Measurements from ENCODE around the gene PREX1. TPM values are rescaled to one million over a fixed set of nuclear protein-coding genes. Genes with fewer than 3 reads are reported as not detected.
"Not testable (repeated sequence)": the region's sequence is repeated elsewhere in the genome, so short reads cannot be mapped to it uniquely, and the experiment has no call there.

Gene PREX1
- total RNA-seq, 4 donors from 2014 or later = 7.5 to 10.9 (median 9.1) TPM

DNA sequence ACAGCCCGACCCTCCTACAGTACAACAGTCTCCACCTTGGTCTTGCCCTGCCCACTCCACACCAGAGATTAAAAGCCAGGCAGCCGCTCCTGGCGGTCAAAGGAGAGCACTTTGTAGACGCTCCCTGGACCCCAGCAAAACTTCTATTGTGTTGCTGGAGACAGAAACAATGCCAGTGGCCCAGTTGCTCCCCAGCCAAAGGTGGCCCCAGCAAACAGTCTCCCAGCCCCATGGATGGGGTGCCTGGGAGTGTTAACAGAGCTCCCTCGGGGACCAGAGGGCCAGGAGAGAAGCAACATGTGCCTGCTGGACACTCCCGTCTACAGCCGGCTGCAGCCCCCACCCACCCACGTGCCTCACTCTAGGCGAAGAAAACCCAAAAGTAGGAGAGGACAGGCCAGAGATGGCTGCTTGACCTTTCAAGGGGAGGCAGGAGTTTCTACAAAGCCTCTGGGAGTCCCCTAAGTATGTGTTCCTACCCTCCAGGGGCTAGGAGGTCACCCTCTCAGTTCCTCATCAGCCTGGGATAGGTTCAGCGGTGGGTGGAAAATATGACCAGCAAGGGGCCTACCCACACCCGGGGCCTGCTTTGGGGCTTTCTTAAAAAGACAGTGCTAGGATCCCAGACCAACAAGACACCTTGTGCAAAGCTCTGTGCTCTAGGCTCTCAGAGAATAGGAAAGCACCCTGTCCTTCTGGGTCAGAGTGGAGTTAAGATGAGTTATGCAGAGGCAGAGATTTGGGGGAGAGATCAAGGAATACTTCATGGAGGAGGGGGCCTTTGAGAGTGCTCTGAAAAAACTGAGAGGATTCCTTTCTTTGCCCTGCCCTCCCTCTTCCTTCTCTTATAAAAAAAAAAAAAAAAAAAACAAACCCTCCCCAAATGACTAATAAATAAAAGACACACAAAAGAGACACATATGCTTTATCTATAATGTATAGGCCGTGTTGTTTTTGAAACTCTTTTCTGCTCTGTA lies 19.0 kb upstream of the PREX1 start:
- no peak for DNase-seq
- no peak overlapping the region for H3K27ac ChIP-seq
- intact Hi-C loops (cut with DNase I; ENCODE audit: low total_unique reads) (no loop called here), in situ Hi-C loops (cut with MboI; ENCODE audit: low sequenced_read_pairs in 4 of 4) (no loop called here)
- no peaks in the 10 kb centered on the region for H3K36me3 ChIP-seq
- H3K4me3 ChIP-seq = no peak overlapping the region
- TF ChIP-seq, protein P1, sequence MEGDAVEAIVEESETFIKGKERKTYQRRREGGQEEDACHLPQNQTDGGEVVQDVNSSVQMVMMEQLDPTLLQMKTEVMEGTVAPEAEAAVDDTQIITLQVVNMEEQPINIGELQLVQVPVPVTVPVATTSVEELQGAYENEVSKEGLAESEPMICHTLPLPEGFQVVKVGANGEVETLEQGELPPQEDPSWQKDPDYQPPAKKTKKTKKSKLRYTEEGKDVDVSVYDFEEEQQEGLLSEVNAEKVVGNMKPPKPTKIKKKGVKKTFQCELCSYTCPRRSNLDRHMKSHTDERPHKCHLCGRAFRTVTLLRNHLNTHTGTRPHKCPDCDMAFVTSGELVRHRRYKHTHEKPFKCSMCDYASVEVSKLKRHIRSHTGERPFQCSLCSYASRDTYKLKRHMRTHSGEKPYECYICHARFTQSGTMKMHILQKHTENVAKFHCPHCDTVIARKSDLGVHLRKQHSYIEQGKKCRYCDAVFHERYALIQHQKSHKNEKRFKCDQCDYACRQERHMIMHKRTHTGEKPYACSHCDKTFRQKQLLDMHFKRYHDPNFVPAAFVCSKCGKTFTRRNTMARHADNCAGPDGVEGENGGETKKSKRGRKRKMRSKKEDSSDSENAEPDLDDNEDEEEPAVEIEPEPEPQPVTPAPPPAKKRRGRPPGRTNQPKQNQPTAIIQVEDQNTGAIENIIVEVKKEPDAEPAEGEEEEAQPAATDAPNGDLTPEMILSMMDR (IDR thresholded peaks at IDR 0.05 in 4 of 5, conservative IDR thresholded peaks at IDR 0.05 in 1 of 5) = no peak
- no peak for TF ChIP-seq POLR2A (IDR thresholded peaks at IDR 0.05)
- no peaks in the 10 kb centered on the region for H3K9me3 ChIP-seq
- H3K27me3 ChIP-seq = no peaks in the 10 kb centered on the region
- ATAC-seq = no peak
- no peaks in the 10 kb centered on the region for H3K4me1 ChIP-seq

- intact Hi-C loops (cut with DNase I; ENCODE audit: low total_unique reads) = no loop called here
Observed at GRCh38 chr20:48845721-48846306, 18.0 kb upstream of the PREX1 start.

DNA sequence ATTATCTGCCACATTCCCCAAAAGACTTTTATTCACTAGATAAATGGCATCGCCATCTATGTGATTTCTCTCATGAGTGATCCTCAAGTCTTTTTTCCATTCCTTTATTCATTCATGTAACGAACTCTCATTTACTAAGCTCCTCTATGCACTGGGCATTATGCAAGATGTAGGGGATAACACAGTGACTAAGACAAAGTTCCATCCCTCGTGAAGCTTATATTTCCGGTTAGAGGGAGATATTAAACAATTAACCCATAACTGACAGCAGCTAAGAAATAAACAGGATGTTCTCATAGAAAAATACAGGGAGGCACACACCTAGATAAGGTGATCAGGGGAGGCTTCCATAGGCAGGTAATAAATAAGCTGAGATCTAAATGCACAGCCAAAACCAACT lies 17.2 kb upstream of the PREX1 start:
- TF ChIP-seq, protein P1 (IDR thresholded peaks at IDR 0.05 in 4 of 5, conservative IDR thresholded peaks at IDR 0.05 in 1 of 5) = no peak
- no peak for TF ChIP-seq POLR2A (IDR thresholded peaks at IDR 0.05)
- intact Hi-C loops (cut with DNase I; ENCODE audit: low total_unique reads) = no loop called here
- ATAC-seq (no peak), DNase-seq (no peak)
- Histone ChIP-seq H3K4me1 (no peaks in the 10 kb centered on the region), H3K36me3 (no peaks in the 10 kb centered on the region), H3K4me3 (no peak overlapping the region), H3K27me3 (no peaks in the 10 kb centered on the region), H3K9me3 (no peaks in the 10 kb centered on the region), H3K27ac (no peak overlapping the region)
- in situ Hi-C loops (cut with MboI; ENCODE audit: low sequenced_read_pairs in 4 of 4) = no loop called here

More at GRCh38 chr20:48845721-48846306, 18.0 kb upstream of the PREX1 start:
- in situ Hi-C loops (cut with MboI; ENCODE audit: low sequenced_read_pairs in 4 of 4) = no loop called here
- Histone ChIP-seq H3K36me3 (no peaks in the 10 kb centered on the region), H3K27me3 (no peaks in the 10 kb centered on the region), H3K4me3 (no peak overlapping the region), H3K4me1 (no peaks in the 10 kb centered on the region), H3K9me3 (no peaks in the 10 kb centered on the region), H3K27ac (no peak overlapping the region)
- TF ChIP-seq POLR2A (IDR thresholded peaks at IDR 0.05) = no peak
- TF ChIP-seq, protein P1 (IDR thresholded peaks at IDR 0.05 in 4 of 5, conservative IDR thresholded peaks at IDR 0.05 in 1 of 5) = no peak
- no peak for ATAC-seq
- DNase-seq = no peak

- intact Hi-C loops (cut with DNase I; ENCODE audit: low total_unique reads); H3K4me1 ChIP-seq; H3K9me3 ChIP-seq; H3K27me3 ChIP-seq; in situ Hi-C loops (cut with MboI; ENCODE audit: low sequenced_read_pairs in 4 of 4); H3K4me3 ChIP-seq; H3K27ac ChIP-seq; ATAC-seq; DNase-seq; H3K36me3 ChIP-seq: not testable (repeated sequence)
Observed at GRCh38 chr20:48843896-48844295, 16.1 kb upstream of the PREX1 start.

DNA sequence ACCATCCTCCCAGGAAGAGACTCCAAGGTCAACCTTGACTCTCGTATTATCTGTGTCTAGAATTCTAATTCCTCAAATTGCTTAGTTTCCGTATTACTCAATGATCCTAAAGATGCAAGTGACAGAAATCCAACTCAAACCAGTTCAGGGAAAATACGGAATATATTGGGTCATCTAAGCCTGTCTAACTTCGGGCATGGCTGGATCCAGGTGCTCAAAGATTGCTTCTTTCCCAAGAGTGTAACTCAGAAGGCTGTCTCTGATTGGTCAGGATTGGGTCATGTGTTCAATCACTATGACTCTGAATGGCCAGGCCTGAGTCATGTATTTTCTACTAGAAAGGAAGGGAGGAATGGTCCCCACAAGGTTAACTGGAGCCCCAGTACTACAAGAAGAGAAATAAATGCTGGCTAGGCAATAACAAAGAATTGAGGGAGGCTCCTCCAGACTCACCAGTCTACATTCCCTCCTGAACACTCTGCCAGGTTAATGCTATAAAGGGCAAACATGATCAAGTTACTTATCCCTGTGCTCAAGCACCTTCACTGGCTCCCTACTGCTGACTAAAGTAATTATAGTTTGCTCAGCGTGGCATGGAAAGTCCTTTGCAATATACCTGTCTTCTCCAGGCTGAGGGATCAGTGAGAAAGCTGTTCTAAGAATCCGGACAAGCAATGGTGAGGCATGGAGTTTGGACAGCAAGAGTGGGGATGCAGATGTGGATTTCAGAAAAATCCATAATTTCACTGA lies 15.4 kb upstream of the PREX1 start:
- DNase-seq (no peak), ATAC-seq (no peak)
- H3K9me3 ChIP-seq = no peaks in the 10 kb centered on the region
- intact Hi-C loops (cut with DNase I; ENCODE audit: low total_unique reads) (no loop called here), in situ Hi-C loops (cut with MboI; ENCODE audit: low sequenced_read_pairs in 4 of 4) (no loop called here)
- no peaks in the 10 kb centered on the region for H3K36me3 ChIP-seq
- TF ChIP-seq POLR2A (IDR thresholded peaks at IDR 0.05) = no peak
- TF ChIP-seq, protein P1 (IDR thresholded peaks at IDR 0.05 in 4 of 5, conservative IDR thresholded peaks at IDR 0.05 in 1 of 5) = no peak
- H3K27me3 ChIP-seq = no peaks in the 10 kb centered on the region
- no peaks in the 10 kb centered on the region for H3K4me1 ChIP-seq
- H3K27ac ChIP-seq = no peak overlapping the region
- no peak overlapping the region for H3K4me3 ChIP-seq

Measured in gastrocnemius medialis (tissue), 4 donors.